CD4-positive, alpha-beta T cell treated with Interleukin-10 for 1 hour (primary cell): ENCODE measurements around the gene DVL1.
A peak's percentile ranks its signal among the peaks of the same experiment; 100 is the strongest.

Experiments
- DNase-seq: peaks from one replicate; pipeline ENCODE4 v3.0.0-alpha.2; 2020

Gene DVL1

GRCh38 chr1:1294250-1294890, 54.8 kb downstream of the DVL1 start:
- DNase-seq = no peak

- no peak for DNase-seq
These were observed 55.7 kb downstream of the DVL1 start for GRCh38 chr1:1293263-1294249.

- no peak for DNase-seq
These were observed 56.4 kb downstream of the DVL1 start for GRCh38 chr1:1292851-1293250.

GRCh38 chr1:1292442-1292779, 56.8 kb downstream of the DVL1 start:
- DNase-seq = no peak

- DNase-seq = peak; percentile 73
These were observed 57.4 kb downstream of the DVL1 start for GRCh38 chr1:1291548-1292441.

- DNase-seq = no peak
These were observed 58.1 kb downstream of the DVL1 start for GRCh38 chr1:1291023-1291528.

GRCh38 chr1:1290238-1290731, 58.9 kb downstream of the DVL1 start:
- DNase-seq = peak; percentile 76

- no peak for DNase-seq
These were observed 61.7 kb downstream of the DVL1 start for GRCh38 chr1:1287288-1288110.

- DNase-seq = no peak
These were observed 62.6 kb downstream of the DVL1 start for GRCh38 chr1:1286313-1287261.

- no peak for DNase-seq
These were observed 63.5 kb downstream of the DVL1 start for GRCh38 chr1:1285611-1286311.
